IPS-NIHi11 (cell line): ENCODE data around the gene PPP1CA.
"Not testable (repeated sequence)": the region's sequence is repeated elsewhere in the genome, so short reads cannot be mapped to it uniquely, and the experiment has no call there.

Source experiments
- DNase-seq: peaks from one replicate; pipeline ENCODE4 v3.0.0; 2012; ENCODE audit warnings: mixed read lengths, low spot score

PPP1CA gene

GRCh38 chr11:67417425-67417824, 15.8 kb upstream of the PPP1CA start:
- no peak for DNase-seq

- DNase-seq: no peak
Measured at GRCh38 chr11:67416416-67417335, 15.0 kb upstream of the PPP1CA start.

- no peak for DNase-seq
Measured at GRCh38 chr11:67415501-67416304, 14.0 kb upstream of the PPP1CA start, which contains the start of gene CARNS1. Gene CARNS1 (plus strand): TSS chr11:67415678. CDS start chr11:67416200, 522 bp downstream.

- no peak for DNase-seq
Measured at GRCh38 chr11:67413266-67413849, 11.7 kb upstream of the PPP1CA start.

GRCh38 chr11:67412495-67413179, 11.0 kb upstream of the PPP1CA start:
- DNase-seq: no peak

GRCh38 chr11:67411785-67412152, 10.1 kb upstream of the PPP1CA start:
- DNase-seq: no peak

GRCh38 chr11:67410984-67411784, 9.5 kb upstream of the PPP1CA start:
- DNase-seq: no peak

GRCh38 chr11:67410369-67410831, 8.7 kb upstream of the PPP1CA start:
- no peak for DNase-seq

GRCh38 chr11:67409781-67410368, 8.2 kb upstream of the PPP1CA start:
- peak; percentile 90 for DNase-seq

GRCh38 chr11:67409261-67409666, 7.6 kb upstream of the PPP1CA start:
- no peak for DNase-seq

- no peak for DNase-seq
Measured at GRCh38 chr11:67408437-67409200, 7.0 kb upstream of the PPP1CA start.

GRCh38 chr11:67407688-67408163, 6.1 kb upstream of the PPP1CA start:
- DNase-seq: no peak

- no peak for DNase-seq
Measured at GRCh38 chr11:67406969-67407687, 5.5 kb upstream of the PPP1CA start.

GRCh38 chr11:67406420-67406968, 4.8 kb upstream of the PPP1CA start:
- DNase-seq: no peak

- DNase-seq: no peak
Measured at GRCh38 chr11:67405688-67406339, 4.2 kb upstream of the PPP1CA start.

GRCh38 chr11:67405196-67405567, 3.5 kb upstream of the PPP1CA start:
- no peak for DNase-seq

GRCh38 chr11:67404515-67405195, 3.0 kb upstream of the PPP1CA start:
- DNase-seq: no peak

GRCh38 chr11:67403085-67403484, 1.4 kb upstream of the PPP1CA start:
- DNase-seq: not testable (repeated sequence)
